ENCODE data around the gene ZMYND8. TPM values are rescaled to one million over a fixed set of nuclear protein-coding genes. Genes with fewer than 3 reads are reported as not detected.
"Not testable (repeated sequence)": the region's sequence is repeated elsewhere in the genome, so short reads cannot be mapped to it uniquely, and the experiment has no call there.

The ZMYND8 gene
- total RNA-seq, 1 donor from 2014 or later = 13.6 TPM

GRCh38 chr20:47176217-47176616 is 180.3 kb downstream of the ZMYND8 start:
- not testable (repeated sequence) for H3K4me3 ChIP-seq (ENCODE audit: low read length in 3 of 3); H3K9ac ChIP-seq (ENCODE audit: low read depth in 1 of 3, low read length in 3 of 3); H3K27me3 ChIP-seq (ENCODE audit: control insufficient read depth in 3 of 3, insufficient read depth in 3 of 3, low read length in 3 of 3); H3K27ac ChIP-seq (ENCODE audit: low read depth, low read length); H3K36me3 ChIP-seq (ENCODE audit: control insufficient read depth in 3 of 3, insufficient read depth in 3 of 3, low read length in 3 of 3); H3K9me3 ChIP-seq (ENCODE audit: control insufficient read depth in 3 of 3, low read length in 3 of 3); H3K4me1 ChIP-seq (ENCODE audit: control insufficient read depth in 3 of 3, insufficient read depth in 3 of 3, low read length in 3 of 3)

GRCh38 chr20:47175493-47175892 is 181.0 kb downstream of the ZMYND8 start:
- Histone ChIP-seq H3K36me3 (ENCODE audit: control insufficient read depth in 3 of 3, insufficient read depth in 3 of 3, low read length in 3 of 3) (no peaks in the 10 kb centered on the region), H3K9ac (ENCODE audit: low read depth in 1 of 3, low read length in 3 of 3) (no peak overlapping the region), H3K9me3 (ENCODE audit: control insufficient read depth in 3 of 3, low read length in 3 of 3) (no peaks in the 10 kb centered on the region), H3K27me3 (ENCODE audit: control insufficient read depth in 3 of 3, insufficient read depth in 3 of 3, low read length in 3 of 3) (peaks cover 0 to 3% (median 2%) of the 10 kb centered on the region in 3 donors), H3K4me3 (ENCODE audit: low read length in 3 of 3) (no peak overlapping the region), H3K4me1 (ENCODE audit: control insufficient read depth in 3 of 3, insufficient read depth in 3 of 3, low read length in 3 of 3) (no peaks in the 10 kb centered on the region), H3K27ac (ENCODE audit: low read depth, low read length) (no peak overlapping the region)

- peaks cover 0 to 3% (median 2%) of the 10 kb centered on the region in 3 donors for H3K27me3 ChIP-seq (ENCODE audit: control insufficient read depth in 3 of 3, insufficient read depth in 3 of 3, low read length in 3 of 3)
- H3K4me1 ChIP-seq (ENCODE audit: control insufficient read depth in 3 of 3, insufficient read depth in 3 of 3, low read length in 3 of 3) = no peaks in the 10 kb centered on the region
- H3K9ac ChIP-seq (ENCODE audit: low read depth in 1 of 3, low read length in 3 of 3) = no peak overlapping the region
- H3K4me3 ChIP-seq (ENCODE audit: low read length in 3 of 3) = no peak overlapping the region
- no peaks in the 10 kb centered on the region for H3K36me3 ChIP-seq (ENCODE audit: control insufficient read depth in 3 of 3, insufficient read depth in 3 of 3, low read length in 3 of 3)
- H3K27ac ChIP-seq (ENCODE audit: low read depth, low read length) = no peak overlapping the region
- no peaks in the 10 kb centered on the region for H3K9me3 ChIP-seq (ENCODE audit: control insufficient read depth in 3 of 3, low read length in 3 of 3)
Observed at GRCh38 chr20:47174456-47175243, 181.8 kb downstream of the ZMYND8 start.

GRCh38 chr20:47173596-47174216 is 182.8 kb downstream of the ZMYND8 start:
- Histone ChIP-seq H3K9ac (ENCODE audit: low read depth in 1 of 3, low read length in 3 of 3) (no peak overlapping the region), H3K27ac (ENCODE audit: low read depth, low read length) (no peak overlapping the region), H3K4me3 (ENCODE audit: low read length in 3 of 3) (no peak overlapping the region), H3K4me1 (ENCODE audit: control insufficient read depth in 3 of 3, insufficient read depth in 3 of 3, low read length in 3 of 3) (no peaks in the 10 kb centered on the region), H3K27me3 (ENCODE audit: control insufficient read depth in 3 of 3, insufficient read depth in 3 of 3, low read length in 3 of 3) (peaks cover 0 to 3% (median 2%) of the 10 kb centered on the region in 3 donors), H3K36me3 (ENCODE audit: control insufficient read depth in 3 of 3, insufficient read depth in 3 of 3, low read length in 3 of 3) (no peaks in the 10 kb centered on the region), H3K9me3 (ENCODE audit: control insufficient read depth in 3 of 3, low read length in 3 of 3) (no peaks in the 10 kb centered on the region)

GRCh38 chr20:47172579-47172978 is 183.9 kb downstream of the ZMYND8 start:
- H3K9ac ChIP-seq (ENCODE audit: low read depth in 1 of 3, low read length in 3 of 3) = no peak overlapping the region
- no peaks in the 10 kb centered on the region for H3K4me1 ChIP-seq (ENCODE audit: control insufficient read depth in 3 of 3, insufficient read depth in 3 of 3, low read length in 3 of 3)

GRCh38 chr20:47167846-47168245 is 188.7 kb downstream of the ZMYND8 start:
- Histone ChIP-seq H3K27me3 (ENCODE audit: control insufficient read depth in 3 of 3, insufficient read depth in 3 of 3, low read length in 3 of 3) (peaks cover 0 to 6% (median 0%) of the 10 kb centered on the region in 3 donors), H3K36me3 (ENCODE audit: control insufficient read depth in 3 of 3, insufficient read depth in 3 of 3, low read length in 3 of 3) (no peaks in the 10 kb centered on the region), H3K4me1 (ENCODE audit: control insufficient read depth in 3 of 3, insufficient read depth in 3 of 3, low read length in 3 of 3) (no peaks in the 10 kb centered on the region), H3K9ac (ENCODE audit: low read depth in 1 of 3, low read length in 3 of 3) (no peak overlapping the region), H3K4me3 (ENCODE audit: low read length in 3 of 3) (no peak overlapping the region), H3K27ac (ENCODE audit: low read depth, low read length) (no peak overlapping the region), H3K9me3 (ENCODE audit: control insufficient read depth in 3 of 3, low read length in 3 of 3) (no peaks in the 10 kb centered on the region)

More at GRCh38 chr20:47172579-47172978, 183.9 kb downstream of the ZMYND8 start:
- no peaks in the 10 kb centered on the region for H3K36me3 ChIP-seq (ENCODE audit: control insufficient read depth in 3 of 3, insufficient read depth in 3 of 3, low read length in 3 of 3)
- H3K27me3 ChIP-seq (ENCODE audit: control insufficient read depth in 3 of 3, insufficient read depth in 3 of 3, low read length in 3 of 3) = peaks cover 0 to 3% (median 2%) of the 10 kb centered on the region in 3 donors
- no peak overlapping the region for H3K27ac ChIP-seq (ENCODE audit: low read depth, low read length)
- no peaks in the 10 kb centered on the region for H3K9me3 ChIP-seq (ENCODE audit: control insufficient read depth in 3 of 3, low read length in 3 of 3)
- no peak overlapping the region for H3K4me3 ChIP-seq (ENCODE audit: low read length in 3 of 3)

- Histone ChIP-seq H3K4me1 (ENCODE audit: control insufficient read depth in 3 of 3, insufficient read depth in 3 of 3, low read length in 3 of 3) (no peaks in the 10 kb centered on the region), H3K36me3 (ENCODE audit: control insufficient read depth in 3 of 3, insufficient read depth in 3 of 3, low read length in 3 of 3) (no peaks in the 10 kb centered on the region), H3K4me3 (ENCODE audit: low read length in 3 of 3) (no peak overlapping the region), H3K27ac (ENCODE audit: low read depth, low read length) (no peak overlapping the region), H3K27me3 (ENCODE audit: control insufficient read depth in 3 of 3, insufficient read depth in 3 of 3, low read length in 3 of 3) (peaks cover 0 to 6% (median 0%) of the 10 kb centered on the region in 3 donors), H3K9ac (ENCODE audit: low read depth in 1 of 3, low read length in 3 of 3) (no peak overlapping the region), H3K9me3 (ENCODE audit: control insufficient read depth in 3 of 3, low read length in 3 of 3) (no peaks in the 10 kb centered on the region)
Observed at GRCh38 chr20:47165376-47165865, 191.1 kb downstream of the ZMYND8 start.

GRCh38 chr20:47164140-47164539 is 192.4 kb downstream of the ZMYND8 start:
- Histone ChIP-seq H3K9me3 (ENCODE audit: control insufficient read depth in 3 of 3, low read length in 3 of 3) (no peaks in the 10 kb centered on the region), H3K27me3 (ENCODE audit: control insufficient read depth in 3 of 3, insufficient read depth in 3 of 3, low read length in 3 of 3) (peaks cover 0 to 6% (median 0%) of the 10 kb centered on the region in 3 donors), H3K4me3 (ENCODE audit: low read length in 3 of 3) (no peak overlapping the region), H3K9ac (ENCODE audit: low read depth in 1 of 3, low read length in 3 of 3) (no peak overlapping the region), H3K27ac (ENCODE audit: low read depth, low read length) (no peak overlapping the region), H3K4me1 (ENCODE audit: control insufficient read depth in 3 of 3, insufficient read depth in 3 of 3, low read length in 3 of 3) (no peaks in the 10 kb centered on the region), H3K36me3 (ENCODE audit: control insufficient read depth in 3 of 3, insufficient read depth in 3 of 3, low read length in 3 of 3) (no peaks in the 10 kb centered on the region)

GRCh38 chr20:47161411-47161810 is 195.1 kb downstream of the ZMYND8 start:
- no peaks in the 10 kb centered on the region for H3K36me3 ChIP-seq (ENCODE audit: control insufficient read depth in 3 of 3, insufficient read depth in 3 of 3, low read length in 3 of 3)
- no peaks in the 10 kb centered on the region for H3K4me1 ChIP-seq (ENCODE audit: control insufficient read depth in 3 of 3, insufficient read depth in 3 of 3, low read length in 3 of 3)
- no peak overlapping the region for H3K9ac ChIP-seq (ENCODE audit: low read depth in 1 of 3, low read length in 3 of 3)
- H3K27me3 ChIP-seq (ENCODE audit: control insufficient read depth in 3 of 3, insufficient read depth in 3 of 3, low read length in 3 of 3) = peaks cover 0 to 6% (median 0%) of the 10 kb centered on the region in 3 donors
- no peak overlapping the region for H3K27ac ChIP-seq (ENCODE audit: low read depth, low read length)
- no peaks in the 10 kb centered on the region for H3K9me3 ChIP-seq (ENCODE audit: control insufficient read depth in 3 of 3, low read length in 3 of 3)
- H3K4me3 ChIP-seq (ENCODE audit: low read length in 3 of 3) = no peak overlapping the region

GRCh38 chr20:47160992-47161391 is 195.5 kb downstream of the ZMYND8 start:
- Histone ChIP-seq H3K9me3 (ENCODE audit: control insufficient read depth in 3 of 3, low read length in 3 of 3) (no peaks in the 10 kb centered on the region), H3K27ac (ENCODE audit: low read depth, low read length) (no peak overlapping the region)

More at GRCh38 chr20:47160992-47161391, 195.5 kb downstream of the ZMYND8 start:
- Histone ChIP-seq H3K4me1 (ENCODE audit: control insufficient read depth in 3 of 3, insufficient read depth in 3 of 3, low read length in 3 of 3) (no peaks in the 10 kb centered on the region), H3K36me3 (ENCODE audit: control insufficient read depth in 3 of 3, insufficient read depth in 3 of 3, low read length in 3 of 3) (no peaks in the 10 kb centered on the region), H3K4me3 (ENCODE audit: low read length in 3 of 3) (no peak overlapping the region), H3K9ac (ENCODE audit: low read depth in 1 of 3, low read length in 3 of 3) (no peak overlapping the region), H3K27me3 (ENCODE audit: control insufficient read depth in 3 of 3, insufficient read depth in 3 of 3, low read length in 3 of 3) (peaks cover 0 to 6% (median 0%) of the 10 kb centered on the region in 3 donors)

Measured in skeletal muscle tissue (tissue), 4 donors.